GM21576 (cell line): Measurements from ENCODE around the gene WDR5.

Experiments used
- ATAC-seq: cut with Tn5 transposase; IDR thresholded peaks from one replicate; pipeline ENCODE4 v1.9.1; 2021; ENCODE audit warnings: mild to moderate bottlenecking, moderate library complexity; ENCODE audit not compliant: unreplicated experiment

Gene WDR5

DNA sequence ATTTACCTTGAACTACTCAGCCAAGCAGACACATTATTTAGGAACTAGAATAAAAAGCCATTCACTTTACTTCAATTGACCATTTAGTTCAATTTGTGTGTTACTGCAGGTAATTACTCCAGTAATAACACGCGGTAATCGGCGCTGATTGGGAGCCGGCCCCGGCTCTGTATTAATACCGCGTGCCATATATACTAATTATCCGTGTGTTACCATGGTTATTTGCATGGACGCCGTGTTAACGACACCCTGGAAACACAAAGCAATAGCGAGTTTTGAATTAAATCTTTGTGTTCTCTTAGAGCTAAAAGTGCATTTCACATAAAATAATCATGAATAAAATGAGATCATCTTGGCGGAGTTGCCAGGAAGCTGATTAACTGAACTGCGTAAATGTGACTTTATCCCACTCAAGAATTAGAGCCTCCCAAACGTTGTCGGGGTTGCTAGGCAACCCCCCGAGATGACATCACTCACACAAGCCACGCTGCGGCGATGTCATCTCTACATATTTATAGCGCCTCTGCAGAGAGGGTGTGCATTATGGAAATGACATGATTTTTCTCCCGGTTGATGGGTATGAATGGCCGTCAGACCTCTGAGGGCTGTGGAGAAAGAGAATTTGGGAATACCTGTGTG, 69.9 kb downstream of the WDR5 start:
- ATAC-seq = no peak

GRCh38 chr9:134206311-134207300, 70.7 kb downstream of the WDR5 start:
- ATAC-seq = no peak

DNA sequence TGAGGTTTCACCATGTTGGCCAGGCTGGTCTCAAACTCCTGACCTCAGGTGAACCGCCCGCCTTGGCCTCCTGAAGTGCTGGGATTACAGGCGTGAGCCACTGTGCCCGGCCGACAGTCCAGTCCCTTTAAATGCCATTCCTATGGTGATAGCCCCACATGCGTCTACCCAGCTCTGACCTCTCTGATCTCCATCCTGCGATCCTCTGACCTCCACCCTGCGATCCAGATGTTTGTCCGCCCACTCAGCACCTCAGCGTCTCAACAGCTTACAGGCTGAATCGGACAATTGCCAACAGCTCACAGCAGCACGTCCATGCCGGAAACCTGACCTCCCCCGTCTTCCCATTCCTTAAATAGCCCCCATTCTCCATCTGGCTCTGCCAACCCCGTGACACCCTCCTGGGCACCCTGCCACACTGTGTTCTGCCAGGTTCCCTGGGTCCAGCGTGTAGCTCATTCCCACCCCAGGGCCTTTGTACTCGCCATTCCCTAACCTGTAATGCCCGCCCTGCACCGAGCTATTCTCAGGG, 72.5 kb downstream of the WDR5 start:
- no peak for ATAC-seq

DNA sequence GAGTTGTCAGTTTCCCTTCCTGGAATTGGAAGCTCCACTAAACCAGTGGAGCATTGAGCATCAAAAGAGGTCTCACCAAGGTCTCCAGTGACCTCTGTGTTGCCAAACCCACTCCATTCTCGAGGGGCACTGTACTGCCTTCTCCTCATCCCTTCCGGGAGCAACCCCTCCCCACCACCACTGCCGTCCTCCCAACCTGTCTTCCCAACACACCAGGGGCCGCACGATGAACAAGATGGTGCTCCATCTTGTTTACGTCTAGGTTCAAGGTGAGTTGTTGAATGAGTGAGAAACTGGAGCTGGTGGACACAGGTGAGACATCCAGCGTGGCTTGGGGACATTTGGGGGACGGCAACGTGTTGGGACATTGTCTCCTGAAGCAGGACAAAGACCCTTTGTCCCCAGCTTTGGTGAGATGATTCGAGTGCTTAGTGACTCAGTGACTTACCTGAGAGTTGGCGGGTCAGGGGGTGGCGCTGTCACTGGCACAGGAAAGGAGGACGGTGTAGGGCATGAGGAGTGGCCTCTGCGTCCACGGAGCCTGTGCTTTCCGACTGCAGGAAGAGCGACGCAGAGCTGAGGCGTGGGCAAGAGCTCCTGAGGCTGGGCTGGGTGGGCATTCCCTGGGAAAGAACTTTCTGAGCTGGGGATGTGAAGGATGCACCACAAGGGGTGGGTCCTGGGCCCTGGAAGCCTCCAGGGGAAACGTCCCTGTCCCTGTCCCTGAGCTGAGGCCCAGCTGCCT, 73.3 kb downstream of the WDR5 start:
- ATAC-seq = no peak
